ENCODE measurements around the gene LOXL1.
"Not testable (repeated sequence)": the region's sequence is repeated elsewhere in the genome, so short reads cannot be mapped to it uniquely, and the experiment has no call there.

DNA sequence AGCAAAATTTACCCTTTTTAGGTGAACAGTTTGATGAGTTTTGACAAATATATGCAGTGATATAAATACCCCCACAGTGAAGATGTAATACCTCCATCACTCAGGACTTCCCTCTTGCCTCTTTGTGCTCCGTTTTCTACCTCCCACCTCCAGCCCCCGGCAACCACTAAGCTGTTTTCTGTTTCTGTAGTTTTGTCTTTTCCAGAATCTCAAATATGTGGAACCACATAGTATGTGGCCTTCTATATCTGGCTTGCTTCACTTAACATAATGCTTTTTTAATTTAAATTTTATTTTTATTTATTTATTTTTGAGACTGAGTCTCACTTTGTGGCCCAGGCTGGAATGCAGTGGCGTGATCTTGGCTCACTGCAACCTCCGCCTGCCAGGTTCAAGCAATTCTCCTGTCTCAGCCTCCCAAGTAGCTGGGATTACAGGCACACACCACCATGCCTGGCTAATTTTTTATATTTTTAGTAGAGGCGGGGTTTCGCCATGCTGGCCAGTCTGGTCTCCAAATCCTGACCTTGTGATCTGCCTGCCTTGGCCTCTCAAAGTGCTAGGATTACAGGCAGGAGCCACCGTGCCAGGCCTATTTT lies 34.3 kb downstream of the LOXL1 start:
- TF ChIP-seq, protein P1, sequence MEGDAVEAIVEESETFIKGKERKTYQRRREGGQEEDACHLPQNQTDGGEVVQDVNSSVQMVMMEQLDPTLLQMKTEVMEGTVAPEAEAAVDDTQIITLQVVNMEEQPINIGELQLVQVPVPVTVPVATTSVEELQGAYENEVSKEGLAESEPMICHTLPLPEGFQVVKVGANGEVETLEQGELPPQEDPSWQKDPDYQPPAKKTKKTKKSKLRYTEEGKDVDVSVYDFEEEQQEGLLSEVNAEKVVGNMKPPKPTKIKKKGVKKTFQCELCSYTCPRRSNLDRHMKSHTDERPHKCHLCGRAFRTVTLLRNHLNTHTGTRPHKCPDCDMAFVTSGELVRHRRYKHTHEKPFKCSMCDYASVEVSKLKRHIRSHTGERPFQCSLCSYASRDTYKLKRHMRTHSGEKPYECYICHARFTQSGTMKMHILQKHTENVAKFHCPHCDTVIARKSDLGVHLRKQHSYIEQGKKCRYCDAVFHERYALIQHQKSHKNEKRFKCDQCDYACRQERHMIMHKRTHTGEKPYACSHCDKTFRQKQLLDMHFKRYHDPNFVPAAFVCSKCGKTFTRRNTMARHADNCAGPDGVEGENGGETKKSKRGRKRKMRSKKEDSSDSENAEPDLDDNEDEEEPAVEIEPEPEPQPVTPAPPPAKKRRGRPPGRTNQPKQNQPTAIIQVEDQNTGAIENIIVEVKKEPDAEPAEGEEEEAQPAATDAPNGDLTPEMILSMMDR (IDR thresholded peaks at IDR 0.05) = not testable (repeated sequence)
- not testable (repeated sequence) for TF ChIP-seq EZH2 (IDR thresholded peaks at IDR 0.05; ENCODE audit: borderline replicate concordance, insufficient read depth, low read depth, low read length, poor library complexity, severe bottlenecking)

Data from B cell (primary cell).